RWPE2 (cell line): Measurements from ENCODE around the gene CDC42EP5.

Source experiments
- ATAC-seq: fragments of 200-7000 bp; cut with Tn5 transposase; 3 replicates; pipeline ENCODE4 v1.9.1; 2021; ENCODE audit warnings: low read depth
- DNase-seq: peaks from one replicate; pipeline ENCODE4 v3.0.0-alpha.2; 2020; ENCODE audit warnings: low spot score
- H3K27ac ChIP-seq: fragments of 450-650 bp; 2 replicates; pipeline ENCODE4 v1.5.1; 2017; ENCODE audit warnings: mild to moderate bottlenecking; ENCODE audit not compliant: poor library complexity, severe bottlenecking
- H3K27me3 ChIP-seq: fragments of 250-450 bp; sonication (Bioruptor Pico); 2 replicates; pipeline ENCODE4 v1.5.1; 2021; ENCODE audit warnings: mild to moderate bottlenecking, moderate library complexity; ENCODE audit not compliant: insufficient read depth, poor library complexity, severe bottlenecking
- H3K36me3 ChIP-seq: fragments of 250-450 bp; sonication (Bioruptor Pico); 2 replicates; pipeline ENCODE4 v1.5.1; 2020; ENCODE audit warnings: low read depth, mild to moderate bottlenecking, moderate library complexity
- H3K4me1 ChIP-seq: fragments of 250-450 bp; sonication (Bioruptor Pico); 2 replicates; pipeline ENCODE4 v1.5.1; 2021; ENCODE audit warnings: mild to moderate bottlenecking, moderate library complexity; ENCODE audit not compliant: insufficient read depth, poor library complexity, severe bottlenecking
- H3K4me3 ChIP-seq: fragments of 250-450 bp; sonication (Bioruptor Pico); 2 replicates; pipeline ENCODE4 v1.5.1; 2021; ENCODE audit warnings: mild to moderate bottlenecking, moderate library complexity; ENCODE audit not compliant: severe bottlenecking
- H3K9me3 ChIP-seq: fragments of 250-450 bp; sonication (Bioruptor Pico); 2 replicates; pipeline ENCODE4 v1.5.1; 2021; ENCODE audit warnings: mild to moderate bottlenecking, moderate library complexity; ENCODE audit not compliant: severe bottlenecking
- TF ChIP-seq, protein P1 (sequence below): fragments of 450-650 bp; IDR thresholded peaks from one replicate; pipeline ENCODE4 v1.5.1; 2017; ENCODE audit warnings: mild to moderate bottlenecking, moderate library complexity; ENCODE audit not compliant: poor library complexity, severe bottlenecking

The CDC42EP5 gene

DNA sequence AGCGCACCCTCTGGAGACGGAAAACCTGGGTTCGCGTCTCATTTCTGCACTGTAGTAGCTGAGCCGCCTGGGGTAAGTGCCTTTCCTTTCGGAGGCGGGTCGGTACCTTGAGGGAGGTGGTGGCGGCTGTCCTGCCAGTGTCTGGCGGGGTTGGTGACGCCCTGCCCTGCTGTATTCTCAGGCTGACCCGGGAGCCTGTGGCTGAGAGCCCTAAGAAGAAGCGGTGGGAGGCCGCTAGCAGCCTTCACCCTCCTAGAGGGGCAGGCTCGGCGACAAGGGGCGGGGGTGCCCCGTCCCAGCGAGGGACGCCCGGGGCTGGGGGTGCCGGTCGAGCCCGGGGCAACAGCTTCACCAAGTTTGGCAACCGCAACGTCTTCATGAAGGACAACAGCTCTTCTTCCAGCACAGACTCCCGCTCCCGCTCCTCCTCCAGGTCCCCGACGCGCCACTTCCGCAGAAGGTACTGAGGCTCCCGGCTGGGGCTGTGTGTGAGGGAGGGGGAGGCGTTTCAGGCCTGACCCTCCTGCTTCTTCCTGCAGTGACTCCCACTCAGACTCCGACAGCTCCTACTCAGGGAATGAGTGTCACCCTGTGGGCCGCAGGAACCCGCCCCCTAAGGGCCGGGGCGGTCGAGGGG is 17.2 kb downstream of the CDC42EP5 start:
- ATAC-seq (no peak), DNase-seq (no peak)
- Histone ChIP-seq H3K27ac (no peak overlapping the region), H3K4me3 (no peak overlapping the region), H3K9me3 (no peaks in the 10 kb centered on the region), H3K27me3 (no peaks in the 10 kb centered on the region), H3K36me3 (peaks cover 89% of the 10 kb centered on the region), H3K4me1 (peaks cover 3% of the 10 kb centered on the region)
- TF ChIP-seq, protein P1, sequence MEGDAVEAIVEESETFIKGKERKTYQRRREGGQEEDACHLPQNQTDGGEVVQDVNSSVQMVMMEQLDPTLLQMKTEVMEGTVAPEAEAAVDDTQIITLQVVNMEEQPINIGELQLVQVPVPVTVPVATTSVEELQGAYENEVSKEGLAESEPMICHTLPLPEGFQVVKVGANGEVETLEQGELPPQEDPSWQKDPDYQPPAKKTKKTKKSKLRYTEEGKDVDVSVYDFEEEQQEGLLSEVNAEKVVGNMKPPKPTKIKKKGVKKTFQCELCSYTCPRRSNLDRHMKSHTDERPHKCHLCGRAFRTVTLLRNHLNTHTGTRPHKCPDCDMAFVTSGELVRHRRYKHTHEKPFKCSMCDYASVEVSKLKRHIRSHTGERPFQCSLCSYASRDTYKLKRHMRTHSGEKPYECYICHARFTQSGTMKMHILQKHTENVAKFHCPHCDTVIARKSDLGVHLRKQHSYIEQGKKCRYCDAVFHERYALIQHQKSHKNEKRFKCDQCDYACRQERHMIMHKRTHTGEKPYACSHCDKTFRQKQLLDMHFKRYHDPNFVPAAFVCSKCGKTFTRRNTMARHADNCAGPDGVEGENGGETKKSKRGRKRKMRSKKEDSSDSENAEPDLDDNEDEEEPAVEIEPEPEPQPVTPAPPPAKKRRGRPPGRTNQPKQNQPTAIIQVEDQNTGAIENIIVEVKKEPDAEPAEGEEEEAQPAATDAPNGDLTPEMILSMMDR: no peak

DNA sequence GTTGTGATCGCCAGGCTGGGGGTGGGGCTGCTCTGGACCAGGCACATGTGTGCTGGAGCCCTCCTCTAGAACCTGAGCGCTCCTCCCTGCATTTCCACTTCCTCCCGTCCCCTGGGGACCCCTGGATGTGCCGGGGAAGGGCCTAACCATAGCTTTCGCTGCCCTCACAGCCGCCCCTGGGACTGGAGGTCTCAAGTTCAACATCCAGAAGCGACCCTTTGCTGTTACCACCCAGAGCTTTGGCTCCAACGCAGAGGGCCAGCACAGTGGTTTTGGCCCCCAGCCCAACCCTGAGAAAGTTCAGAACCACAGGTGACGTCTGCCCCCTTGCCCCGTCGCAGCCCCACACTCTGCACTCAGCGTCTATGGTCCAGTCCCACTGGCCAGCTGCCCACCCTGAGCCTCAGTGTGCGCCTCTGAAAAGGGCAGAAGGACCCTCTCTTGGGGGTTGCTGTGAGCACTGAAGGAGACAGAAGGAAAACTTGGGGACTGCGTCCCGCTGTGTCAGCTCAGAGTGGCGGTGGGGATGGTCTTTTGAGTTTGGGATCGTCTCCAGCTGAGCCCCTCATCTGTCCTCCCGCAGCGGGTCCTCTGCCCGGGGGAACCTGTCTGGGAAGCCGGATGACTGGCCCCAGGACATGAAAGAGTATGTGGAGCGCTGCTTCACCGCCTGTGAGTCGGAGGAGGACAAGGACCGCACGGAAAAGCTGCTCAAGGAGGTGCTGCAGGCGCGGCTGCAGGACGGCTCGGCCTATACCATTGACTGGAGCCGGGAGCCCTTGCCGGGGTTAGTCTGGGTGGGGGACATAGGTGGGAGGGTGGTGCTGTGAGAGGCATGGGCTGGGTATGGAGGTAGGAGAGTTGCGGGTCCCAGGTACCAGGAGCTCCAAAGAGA is 18.1 kb downstream of the CDC42EP5 start:
- DNase-seq (peak; percentile 65), ATAC-seq (no peak)
- Histone ChIP-seq H3K36me3 (peaks cover 89% of the 10 kb centered on the region), H3K4me1 (peaks cover 6% of the 10 kb centered on the region), H3K9me3 (no peaks in the 10 kb centered on the region), H3K27me3 (no peaks in the 10 kb centered on the region), H3K4me3 (no peak overlapping the region), H3K27ac (no peak overlapping the region)
- TF ChIP-seq, protein P1: no peak

DNA sequence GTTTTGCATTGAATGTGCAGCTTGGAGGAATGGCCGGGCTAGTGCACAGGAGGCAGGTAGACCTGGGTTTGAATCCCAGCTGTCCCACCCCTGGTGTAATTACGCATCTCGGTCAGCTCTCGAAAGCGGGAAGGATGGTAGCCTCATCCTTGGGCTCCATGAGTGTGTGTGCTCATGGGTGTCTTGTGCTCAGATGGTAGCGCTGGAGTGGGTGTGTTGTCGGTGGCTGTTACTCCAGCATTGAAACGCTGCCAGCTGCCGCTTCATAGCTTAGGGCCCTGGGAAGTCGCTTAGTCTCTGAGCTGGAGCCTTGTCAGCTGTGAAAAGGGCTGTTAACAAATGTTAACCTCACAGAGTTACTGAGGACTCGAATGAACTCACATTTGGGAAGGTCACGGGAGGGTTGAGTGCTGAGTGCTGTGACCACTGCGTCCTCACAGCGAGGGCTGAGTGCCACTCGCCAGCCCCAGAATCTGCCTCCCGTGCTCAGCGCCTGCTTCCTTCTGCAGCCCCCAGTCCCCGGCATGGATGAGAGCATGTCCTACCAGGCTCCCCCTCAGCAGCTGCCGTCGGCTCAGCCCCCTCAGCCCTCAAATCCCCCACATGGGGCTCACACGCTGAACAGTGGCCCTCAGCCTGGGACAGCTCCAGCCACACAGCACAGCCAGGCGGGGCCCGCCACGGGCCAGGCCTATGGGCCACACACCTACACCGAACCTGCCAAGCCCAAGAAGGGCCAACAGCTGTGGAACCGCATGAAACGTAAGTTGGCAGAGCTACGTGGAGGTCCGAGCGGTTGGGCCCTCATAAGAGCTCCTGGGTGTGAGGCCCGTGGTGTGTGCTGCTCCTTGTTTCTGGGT is 18.9 kb downstream of the CDC42EP5 start:
- ATAC-seq (no peak), DNase-seq (no peak)
- Histone ChIP-seq H3K27ac (no peak overlapping the region), H3K4me1 (peaks cover 6% of the 10 kb centered on the region), H3K36me3 (peaks cover 87% of the 10 kb centered on the region), H3K27me3 (no peaks in the 10 kb centered on the region), H3K9me3 (no peaks in the 10 kb centered on the region), H3K4me3 (no peak overlapping the region)
- TF ChIP-seq, protein P1: no peak

DNA sequence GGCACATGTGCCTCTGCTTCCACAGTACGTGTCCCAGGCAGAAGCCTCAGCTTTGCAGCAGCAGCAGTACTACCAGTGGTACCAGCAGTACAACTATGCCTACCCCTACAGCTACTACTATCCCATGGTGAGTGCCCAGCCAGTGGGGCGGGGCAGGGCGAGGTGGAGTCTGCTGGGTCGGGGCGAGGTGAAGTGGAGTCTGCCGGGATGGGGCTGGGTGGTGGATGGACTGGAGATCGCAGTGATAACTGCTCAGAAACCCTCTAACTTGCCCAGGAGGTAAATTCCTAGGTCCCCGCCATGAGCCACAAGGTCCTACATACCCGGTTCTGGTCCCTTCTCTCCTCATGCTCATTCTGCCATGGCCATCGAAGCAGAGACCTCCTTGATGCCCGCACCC is 20.5 kb downstream of the CDC42EP5 start:
- ATAC-seq (no peak), DNase-seq (no peak)
- TF ChIP-seq, protein P1: no peak
- no peaks in the 10 kb centered on the region for H3K9me3 ChIP-seq
- H3K4me1 ChIP-seq: peaks cover 6% of the 10 kb centered on the region
- no peaks in the 10 kb centered on the region for H3K27me3 ChIP-seq
- no peak overlapping the region for H3K27ac ChIP-seq
- H3K36me3 ChIP-seq: peaks cover 73% of the 10 kb centered on the region
- no peak overlapping the region for H3K4me3 ChIP-seq
